AG10803 (cell line): ENCODE results near the gene TMOD2.
A peak's percentile ranks its signal among the peaks of the same experiment; 100 is the strongest.

ENCODE experiments used
- DNase-seq: peaks from one replicate; pipeline ENCODE4 v3.0.0; 2010; ENCODE audit warnings: low read depth
- H3K4me3 ChIP-seq: 2 replicates; pipeline ENCODE4 v1.5.1; 2011; ENCODE audit warnings: mild to moderate bottlenecking, low read length, control low read depth
- TF ChIP-seq, protein P1 (sequence below): conservative IDR thresholded peaks from 2 replicates; pipeline ENCODE4 v1.5.1; 2011; ENCODE audit warnings: mild to moderate bottlenecking, low read length, control low read depth, inconsistent platforms

TMOD2 gene

DNA sequence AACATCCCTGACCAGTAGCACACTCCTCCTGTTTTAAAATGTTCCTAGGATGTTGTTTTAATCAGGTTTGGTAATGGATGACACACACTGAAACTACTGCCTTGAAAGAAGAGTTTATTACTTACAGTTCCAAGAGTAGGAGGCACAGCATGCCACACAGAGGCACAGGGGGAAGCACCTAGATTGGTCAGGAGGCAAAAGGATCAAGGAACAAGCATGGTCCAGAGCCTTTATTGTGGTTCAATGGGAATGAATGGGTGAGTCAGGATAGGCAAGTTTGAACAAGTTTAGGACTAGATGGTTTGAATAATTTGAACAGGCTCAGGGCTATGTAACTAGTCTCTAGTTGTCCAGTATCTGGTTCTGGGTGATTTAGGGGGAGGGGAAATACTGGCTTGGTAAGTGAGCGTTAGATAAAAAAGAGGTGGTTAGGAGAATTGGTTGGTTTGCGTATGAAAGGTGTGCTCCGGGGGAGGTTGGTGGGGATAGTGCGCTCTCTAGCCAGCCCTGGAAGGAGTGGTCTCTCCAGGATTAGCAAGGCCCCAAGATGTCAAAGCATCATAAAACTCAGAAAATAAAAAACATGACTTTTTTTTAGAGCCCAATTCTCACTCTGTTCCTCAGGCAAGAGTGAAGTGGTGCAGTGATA lies 113.1 kb downstream of the TMOD2 start:
- H3K4me3 ChIP-seq: no peak overlapping the region
- TF ChIP-seq, protein P1, sequence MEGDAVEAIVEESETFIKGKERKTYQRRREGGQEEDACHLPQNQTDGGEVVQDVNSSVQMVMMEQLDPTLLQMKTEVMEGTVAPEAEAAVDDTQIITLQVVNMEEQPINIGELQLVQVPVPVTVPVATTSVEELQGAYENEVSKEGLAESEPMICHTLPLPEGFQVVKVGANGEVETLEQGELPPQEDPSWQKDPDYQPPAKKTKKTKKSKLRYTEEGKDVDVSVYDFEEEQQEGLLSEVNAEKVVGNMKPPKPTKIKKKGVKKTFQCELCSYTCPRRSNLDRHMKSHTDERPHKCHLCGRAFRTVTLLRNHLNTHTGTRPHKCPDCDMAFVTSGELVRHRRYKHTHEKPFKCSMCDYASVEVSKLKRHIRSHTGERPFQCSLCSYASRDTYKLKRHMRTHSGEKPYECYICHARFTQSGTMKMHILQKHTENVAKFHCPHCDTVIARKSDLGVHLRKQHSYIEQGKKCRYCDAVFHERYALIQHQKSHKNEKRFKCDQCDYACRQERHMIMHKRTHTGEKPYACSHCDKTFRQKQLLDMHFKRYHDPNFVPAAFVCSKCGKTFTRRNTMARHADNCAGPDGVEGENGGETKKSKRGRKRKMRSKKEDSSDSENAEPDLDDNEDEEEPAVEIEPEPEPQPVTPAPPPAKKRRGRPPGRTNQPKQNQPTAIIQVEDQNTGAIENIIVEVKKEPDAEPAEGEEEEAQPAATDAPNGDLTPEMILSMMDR: no peak
- DNase-seq: peak; percentile 23

DNA sequence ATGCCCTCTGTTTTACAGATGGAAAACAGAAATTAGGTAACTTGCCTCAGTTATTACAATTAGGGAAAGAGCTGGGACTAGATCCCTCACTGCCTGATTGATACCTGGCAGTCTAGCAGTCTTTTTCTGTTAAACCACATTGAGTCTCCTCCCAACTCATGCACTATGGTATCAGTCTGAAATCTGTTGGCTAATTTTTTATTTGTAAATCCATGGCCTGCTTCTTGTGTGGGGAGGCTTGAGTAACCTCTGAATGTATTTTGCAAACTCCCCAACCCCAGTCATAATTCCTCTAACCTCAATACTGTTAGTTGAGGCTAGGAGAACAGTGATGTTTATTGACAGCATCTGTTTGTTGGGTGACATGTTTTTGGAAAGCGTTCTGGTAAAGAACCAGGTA lies 113.9 kb downstream of the TMOD2 start:
- no peak overlapping the region for H3K4me3 ChIP-seq
- no peak for DNase-seq
- TF ChIP-seq, protein P1: no peak
